Subcutaneous adipose tissue (tissue), 4 donors: ENCODE data around the gene UNC79. TPM values are rescaled to one million over a fixed set of nuclear protein-coding genes. Genes with fewer than 3 reads are reported as not detected.

Experiments used
- total RNA-seq, 4 donors: library from RNA; depleted of rRNA; stranded (reverse); fragments of >200 nt; gene quantifications; one replicate each; pipeline ENCODE4 v1.1.0, GENCODE V29; 2016
- TF ChIP-seq, protein P1 (sequence below): fragments of 450-650 bp; IDR thresholded peaks from one replicate; pipeline ENCODE4 v1.5.1; 2016; ENCODE audit warnings: low read depth, mild to moderate bottlenecking, control low read depth, antibody characterized with exemption, moderate library complexity

Gene UNC79
- total RNA-seq, 4 donors from 2014 or later, result 0.16 to 0.75 (median 0.28) TPM

DNA sequence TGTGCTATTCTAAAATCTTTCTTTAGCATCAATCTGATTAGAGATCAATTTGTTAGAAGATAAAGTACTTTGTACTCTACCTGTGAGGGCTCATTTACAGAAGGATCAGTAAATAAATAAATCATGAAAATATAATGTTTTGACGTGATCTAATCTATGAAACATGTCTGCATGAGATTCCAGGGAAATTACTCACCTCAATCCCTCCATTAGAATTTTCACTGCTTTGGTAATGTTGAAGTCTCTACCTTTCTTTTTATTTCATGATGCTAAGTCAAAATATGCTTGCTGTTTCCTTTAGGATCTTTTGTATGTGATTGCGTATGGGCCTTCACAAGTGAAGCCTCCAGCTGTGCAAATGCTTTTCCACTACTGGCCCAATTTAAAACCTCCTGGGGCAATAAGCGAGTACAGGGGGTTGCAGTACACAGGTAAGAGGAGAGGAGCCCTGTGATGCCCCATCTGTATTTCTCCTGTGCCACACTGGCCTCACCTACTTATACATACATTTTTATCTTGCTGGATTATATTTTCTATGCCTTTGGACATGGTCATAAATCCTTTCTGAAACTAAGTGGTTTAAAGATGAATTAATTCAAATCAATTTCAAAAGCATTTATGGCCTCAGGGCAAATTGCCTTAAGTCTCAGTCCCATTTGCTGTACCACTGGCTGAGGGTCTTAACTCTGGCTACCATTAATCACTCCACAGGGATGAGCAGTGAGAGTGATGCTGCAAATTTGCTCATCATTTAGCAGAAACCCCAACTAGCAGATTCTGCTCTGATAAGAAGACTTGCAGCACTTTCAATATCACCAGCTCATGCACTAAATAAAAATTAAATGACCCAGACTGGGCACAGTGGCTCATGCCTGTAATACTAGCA lies 66.4 kb downstream of the UNC79 start:
- TF ChIP-seq, protein P1, sequence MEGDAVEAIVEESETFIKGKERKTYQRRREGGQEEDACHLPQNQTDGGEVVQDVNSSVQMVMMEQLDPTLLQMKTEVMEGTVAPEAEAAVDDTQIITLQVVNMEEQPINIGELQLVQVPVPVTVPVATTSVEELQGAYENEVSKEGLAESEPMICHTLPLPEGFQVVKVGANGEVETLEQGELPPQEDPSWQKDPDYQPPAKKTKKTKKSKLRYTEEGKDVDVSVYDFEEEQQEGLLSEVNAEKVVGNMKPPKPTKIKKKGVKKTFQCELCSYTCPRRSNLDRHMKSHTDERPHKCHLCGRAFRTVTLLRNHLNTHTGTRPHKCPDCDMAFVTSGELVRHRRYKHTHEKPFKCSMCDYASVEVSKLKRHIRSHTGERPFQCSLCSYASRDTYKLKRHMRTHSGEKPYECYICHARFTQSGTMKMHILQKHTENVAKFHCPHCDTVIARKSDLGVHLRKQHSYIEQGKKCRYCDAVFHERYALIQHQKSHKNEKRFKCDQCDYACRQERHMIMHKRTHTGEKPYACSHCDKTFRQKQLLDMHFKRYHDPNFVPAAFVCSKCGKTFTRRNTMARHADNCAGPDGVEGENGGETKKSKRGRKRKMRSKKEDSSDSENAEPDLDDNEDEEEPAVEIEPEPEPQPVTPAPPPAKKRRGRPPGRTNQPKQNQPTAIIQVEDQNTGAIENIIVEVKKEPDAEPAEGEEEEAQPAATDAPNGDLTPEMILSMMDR, result no peak

DNA sequence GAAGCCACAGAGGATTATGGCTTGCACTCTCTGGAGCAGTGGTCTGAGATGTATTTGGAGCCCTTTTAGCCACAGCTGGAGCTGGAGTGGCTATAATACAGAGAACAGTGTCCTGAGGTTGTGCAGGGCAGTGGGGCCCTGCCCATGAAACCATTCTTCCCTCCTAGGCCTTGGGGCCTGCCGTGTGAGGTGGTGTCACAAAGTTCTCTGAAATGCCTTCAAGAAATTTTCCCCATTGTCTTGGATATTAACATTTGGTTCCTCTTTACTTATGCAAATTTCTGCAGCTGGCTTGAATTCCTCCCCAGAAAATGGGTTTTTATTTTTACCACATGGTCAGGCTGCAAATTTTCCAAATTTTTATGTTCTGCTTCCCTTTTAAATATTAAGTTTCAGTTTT lies 79.3 kb downstream of the UNC79 start:
- TF ChIP-seq, protein P1, result no peak

DNA sequence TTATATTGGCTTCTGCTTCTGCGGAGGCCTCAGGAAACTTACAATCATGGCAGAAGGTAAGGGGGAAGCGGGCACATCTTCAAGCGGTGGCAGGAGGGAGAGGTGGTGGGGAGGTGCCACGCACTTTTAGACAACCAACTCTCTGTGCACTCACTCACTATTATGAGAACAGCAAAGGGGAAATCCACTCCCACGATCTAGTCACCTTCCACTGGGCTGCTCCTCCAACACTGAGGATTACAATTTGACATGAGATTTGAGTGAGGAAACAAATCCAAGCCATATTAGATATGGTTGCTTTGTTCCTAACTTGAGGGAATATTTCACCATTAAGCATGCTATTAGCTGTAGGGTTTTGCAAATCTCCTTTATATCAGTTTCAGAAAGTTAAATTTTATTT lies 80.3 kb downstream of the UNC79 start:
- TF ChIP-seq, protein P1, result no peak

DNA sequence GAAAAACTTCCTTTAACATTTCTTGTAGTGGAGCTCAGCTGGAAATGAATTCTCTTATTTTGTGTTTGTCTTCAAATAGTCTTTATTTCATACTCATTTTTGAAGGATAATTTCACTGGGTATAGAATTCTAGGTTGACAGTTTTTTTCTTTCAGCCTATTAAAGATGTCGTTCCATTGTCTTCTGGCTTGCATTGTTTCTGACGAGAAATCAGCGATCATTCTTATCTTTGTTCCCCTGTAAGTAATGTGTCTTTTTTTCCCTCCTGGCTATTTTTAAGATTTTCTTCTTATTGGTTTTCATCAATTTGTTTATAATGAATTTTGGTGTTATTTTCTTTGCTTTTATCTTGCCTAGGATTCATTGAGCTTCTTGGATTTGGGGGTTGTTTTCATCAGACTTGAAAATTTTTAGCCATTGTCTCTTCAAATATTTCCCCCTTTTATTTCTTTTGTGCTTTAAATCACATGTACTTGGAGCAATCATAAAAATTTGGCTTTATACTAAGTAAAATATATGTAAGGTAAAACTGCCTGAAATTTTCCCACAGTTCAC lies 89.4 kb downstream of the UNC79 start:
- TF ChIP-seq, protein P1, result no peak

DNA sequence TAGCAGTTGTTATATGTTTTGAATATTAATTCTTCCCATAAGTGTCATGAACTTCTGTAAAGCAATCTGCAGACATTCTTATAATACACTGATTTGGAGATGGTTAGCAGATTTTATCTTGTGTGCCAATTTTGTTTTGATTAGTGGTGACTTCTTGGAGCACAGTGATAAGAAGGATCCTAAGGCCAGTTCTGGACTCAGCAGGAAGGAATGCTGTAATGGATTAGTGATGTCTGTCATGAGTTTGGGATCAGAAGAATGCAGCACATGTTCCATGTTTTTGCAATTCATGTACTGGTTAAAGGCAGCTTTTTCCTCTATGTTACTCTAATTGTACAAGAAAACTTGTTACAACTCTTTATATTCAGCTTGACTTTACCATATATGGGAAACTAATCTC lies 91.5 kb downstream of the UNC79 start:
- TF ChIP-seq, protein P1, result no peak

DNA sequence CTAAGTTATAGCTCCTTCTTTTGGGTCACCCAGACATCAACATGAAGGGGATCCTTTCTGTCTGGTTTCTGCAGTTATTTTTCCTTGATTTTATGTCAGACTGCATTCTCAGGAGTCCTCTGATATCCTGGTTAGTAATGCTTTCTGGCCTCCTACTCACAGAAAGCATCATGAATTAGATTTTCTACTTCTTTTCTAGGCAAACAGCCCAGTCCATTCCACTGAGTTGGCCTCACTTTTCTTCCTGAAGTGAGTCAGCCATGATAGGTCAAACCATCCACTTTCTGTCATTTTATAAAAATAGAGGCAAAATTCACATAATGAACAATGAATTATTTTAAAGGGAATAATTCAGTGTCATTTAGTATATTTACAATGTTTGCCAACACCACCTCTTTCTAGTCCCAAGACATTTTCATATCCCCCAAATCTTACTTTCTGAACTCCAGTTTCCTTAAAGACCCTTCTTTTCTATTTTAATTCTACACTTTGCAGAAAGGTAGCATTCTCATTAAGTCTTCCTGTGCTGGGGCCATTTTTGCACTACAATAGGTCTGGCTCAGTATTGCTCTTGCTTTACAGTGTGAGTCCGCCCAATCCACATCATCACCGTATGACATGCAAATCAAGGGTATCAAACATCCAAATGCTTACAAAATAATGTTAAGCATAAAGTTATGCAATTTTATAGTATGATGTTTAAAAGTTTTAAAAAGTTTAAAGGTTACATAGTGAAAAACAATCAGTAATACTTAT lies 95.1 kb downstream of the UNC79 start:
- TF ChIP-seq, protein P1, result no peak

DNA sequence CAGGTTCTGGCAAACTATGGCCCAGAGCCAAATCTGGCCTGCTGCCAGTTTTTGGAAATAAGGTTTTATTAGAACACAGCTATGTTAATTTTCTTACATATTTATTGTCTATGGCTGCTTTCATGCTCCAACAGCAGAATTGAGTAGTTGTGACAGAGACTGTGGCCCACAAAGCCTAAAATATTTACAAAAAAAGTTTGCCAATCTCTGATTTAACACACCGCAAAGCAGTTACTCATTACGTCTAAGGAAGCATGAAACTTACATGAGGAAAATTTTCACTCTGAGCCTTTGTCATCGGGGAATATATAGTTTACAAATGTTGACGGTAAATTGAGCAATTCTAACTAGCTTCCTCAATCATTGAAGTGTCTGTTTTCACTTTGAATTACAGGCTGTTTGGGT lies 96.5 kb downstream of the UNC79 start:
- TF ChIP-seq, protein P1, result no peak
